GM10248 (cell line): Measurements from ENCODE around the gene ZNF613.
"Not testable (repeated sequence)": the region's sequence is repeated elsewhere in the genome, so short reads cannot be mapped to it uniquely, and the experiment has no call there.

ENCODE experiments used
- CTCF ChIA-PET: fragments of 300-600 bp; sonication (Branson Sonifier 250); formaldehyde crosslinking; extraction: SDS; loops from one replicate; lab custom pipeline; 2021; ENCODE audit warnings: antibody characterized with exemption; lab: Yijun Ruan, JAX
- POLR2A ChIA-PET: fragments of 350-650 bp; sonication (Branson Sonifier 250); formaldehyde crosslinking; extraction: SDS; loops from one replicate; lab custom pipeline; 2020; ENCODE audit warnings: antibody characterized with exemption; lab: Yijun Ruan, JAX
- DNase-seq: peaks from one replicate; pipeline ENCODE4 v3.0.0; 2012; ENCODE audit errors: extremely low spot score
- TF ChIP-seq, protein P1 (sequence below): IDR thresholded peaks from 2 replicates; pipeline ENCODE4 v1.5.1; 2012; ENCODE audit warnings: mild to moderate bottlenecking, low read depth; ENCODE audit errors: extremely low read depth, missing control alignments, control extremely low read depth

The ZNF613 gene

DNA sequence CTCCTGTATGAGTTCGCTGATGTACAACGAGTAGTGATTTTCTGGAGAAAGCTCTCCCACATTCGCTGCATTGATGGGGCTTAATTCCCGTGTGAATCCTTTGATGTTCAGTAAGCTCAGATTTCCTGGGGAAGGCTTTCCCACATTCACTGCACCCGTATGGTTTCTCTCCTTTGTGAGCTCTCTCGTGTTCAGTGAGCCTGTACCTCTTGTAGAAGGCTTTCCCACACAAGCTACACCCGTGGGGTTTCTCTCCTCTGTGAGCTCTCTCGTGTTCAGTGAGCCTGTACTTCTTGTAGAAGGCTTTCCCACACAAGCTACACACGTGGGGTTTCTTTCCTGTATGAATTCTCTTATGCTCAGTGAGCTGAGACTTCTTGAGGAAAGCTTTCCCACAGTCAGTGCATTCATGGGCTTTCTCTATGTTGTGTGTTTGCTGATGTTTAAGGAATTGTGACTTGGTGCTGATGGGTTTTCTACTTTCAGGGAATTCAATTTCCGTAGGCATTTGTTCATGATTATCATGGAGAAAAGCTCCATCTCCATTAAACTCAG lies 36.0 kb upstream of the ZNF613 start:
- POLR2A ChIA-PET = interaction anchor here (0.6 kb wide), 1 partner anchor 220 kb away, joined by 3 read pairs; no protein-coding TSS in a partner anchor
- CTCF ChIA-PET = interaction anchor here (1.1 kb wide), 1 partner anchor 10 kb away, joined by 3 read pairs; no protein-coding TSS in a partner anchor
- TF ChIP-seq, protein P1, sequence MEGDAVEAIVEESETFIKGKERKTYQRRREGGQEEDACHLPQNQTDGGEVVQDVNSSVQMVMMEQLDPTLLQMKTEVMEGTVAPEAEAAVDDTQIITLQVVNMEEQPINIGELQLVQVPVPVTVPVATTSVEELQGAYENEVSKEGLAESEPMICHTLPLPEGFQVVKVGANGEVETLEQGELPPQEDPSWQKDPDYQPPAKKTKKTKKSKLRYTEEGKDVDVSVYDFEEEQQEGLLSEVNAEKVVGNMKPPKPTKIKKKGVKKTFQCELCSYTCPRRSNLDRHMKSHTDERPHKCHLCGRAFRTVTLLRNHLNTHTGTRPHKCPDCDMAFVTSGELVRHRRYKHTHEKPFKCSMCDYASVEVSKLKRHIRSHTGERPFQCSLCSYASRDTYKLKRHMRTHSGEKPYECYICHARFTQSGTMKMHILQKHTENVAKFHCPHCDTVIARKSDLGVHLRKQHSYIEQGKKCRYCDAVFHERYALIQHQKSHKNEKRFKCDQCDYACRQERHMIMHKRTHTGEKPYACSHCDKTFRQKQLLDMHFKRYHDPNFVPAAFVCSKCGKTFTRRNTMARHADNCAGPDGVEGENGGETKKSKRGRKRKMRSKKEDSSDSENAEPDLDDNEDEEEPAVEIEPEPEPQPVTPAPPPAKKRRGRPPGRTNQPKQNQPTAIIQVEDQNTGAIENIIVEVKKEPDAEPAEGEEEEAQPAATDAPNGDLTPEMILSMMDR = no peak
- DNase-seq = no peak

- POLR2A ChIA-PET = no interaction called here
- DNase-seq = no peak
- TF ChIP-seq, protein P1 = no peak
- CTCF ChIA-PET = interaction anchor here (1.1 kb wide), 1 partner anchor 11 kb away, joined by 3 read pairs; no protein-coding TSS in a partner anchor
Observed at GRCh38 chr19:51901860-51902259, 25.4 kb upstream of the ZNF613 start.

DNA sequence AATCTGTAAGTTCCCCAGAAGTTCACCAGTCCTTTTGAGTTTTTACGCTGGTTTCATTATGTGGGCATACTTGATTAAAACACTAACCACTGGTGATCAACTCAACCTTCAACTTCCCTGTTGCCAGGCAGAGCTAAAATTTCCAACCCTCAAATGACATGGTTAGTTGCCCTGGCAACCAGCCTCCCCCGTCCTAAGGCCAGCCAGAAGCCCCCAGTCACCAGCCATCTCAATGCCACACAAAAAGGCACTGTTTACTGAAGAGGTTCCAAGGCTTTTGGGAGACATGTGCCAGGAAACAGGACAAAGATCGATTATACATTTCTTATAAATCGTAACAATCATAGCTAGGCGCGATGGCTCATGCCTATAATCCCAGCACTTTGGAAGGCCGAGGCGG lies 24.1 kb upstream of the ZNF613 start:
- TF ChIP-seq, protein P1 = no peak
- CTCF ChIA-PET = no interaction called here
- no peak for DNase-seq
- POLR2A ChIA-PET = no interaction called here

DNA sequence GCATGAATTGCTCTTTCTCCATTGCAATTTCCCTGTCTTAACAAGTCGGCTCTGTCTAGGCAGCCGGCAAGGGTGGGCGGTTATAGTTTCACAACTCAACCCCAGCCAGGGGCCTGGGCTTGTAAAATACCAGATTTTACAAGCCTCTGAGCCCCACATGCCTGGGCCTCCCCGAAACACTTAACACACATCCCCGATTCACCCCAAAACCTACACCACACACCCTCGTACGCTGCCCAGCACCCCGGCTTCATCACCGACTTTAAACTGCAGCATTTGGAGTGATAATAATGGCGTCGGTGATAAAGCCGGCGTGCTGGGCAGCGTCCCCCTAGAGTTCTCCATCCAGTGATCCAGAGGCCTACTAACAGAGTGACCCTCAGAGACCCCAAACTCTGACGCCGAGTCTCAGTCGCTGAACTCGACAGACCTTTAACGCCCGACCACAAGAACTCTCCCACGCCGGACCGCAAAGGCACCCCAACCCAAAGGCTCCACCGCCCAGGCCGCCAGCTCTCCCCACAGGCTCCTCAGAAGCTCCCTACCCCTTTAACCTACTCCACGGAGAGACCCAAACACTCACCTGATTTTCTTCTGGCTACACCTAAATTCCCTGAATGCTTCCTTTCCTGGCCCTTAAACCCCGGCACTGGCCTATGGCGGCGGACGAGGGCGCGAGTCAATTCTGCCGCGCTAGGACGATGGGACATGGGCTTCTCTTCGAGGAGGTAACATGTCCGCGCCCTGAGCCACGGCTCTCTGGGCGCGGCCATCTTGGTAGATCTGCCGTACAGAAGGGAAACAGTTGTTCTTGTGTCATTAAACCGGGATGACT lies 22.7 kb upstream of the ZNF613 start, which contains the start of gene ZNF649:
TSS of gene ZNF649 (minus strand) at position 687 of the 835 bp plus-strand sequence. CDS start 4,910 bp downstream, outside the sequence.
- POLR2A ChIA-PET = no interaction called here
- DNase-seq = peak; percentile 87
- CTCF ChIA-PET = no interaction called here
- TF ChIP-seq, protein P1 = no peak

DNA sequence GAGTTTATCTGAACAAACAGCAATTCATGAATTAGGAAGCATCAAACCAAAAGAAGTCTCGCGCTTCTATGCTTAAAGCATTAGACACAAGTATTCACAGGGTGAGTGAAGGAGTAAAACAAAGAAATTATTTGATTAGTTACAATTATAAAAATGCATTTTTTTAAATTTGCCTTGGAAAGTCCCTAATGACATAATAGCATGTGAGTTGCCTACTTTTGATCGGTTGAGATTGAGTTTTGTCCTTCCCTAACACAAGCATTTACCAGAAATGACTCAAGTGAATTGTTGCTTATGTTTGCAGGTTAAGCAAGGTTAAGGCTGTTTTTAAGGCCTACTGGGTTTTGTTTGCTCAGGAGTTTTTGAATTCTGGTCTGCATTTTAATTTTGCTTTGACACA lies 22.1 kb upstream of the ZNF613 start:
- ChIA-PET POLR2A (no interaction called here), CTCF (no interaction called here)
- TF ChIP-seq, protein P1 = no peak
- DNase-seq = no peak

DNA sequence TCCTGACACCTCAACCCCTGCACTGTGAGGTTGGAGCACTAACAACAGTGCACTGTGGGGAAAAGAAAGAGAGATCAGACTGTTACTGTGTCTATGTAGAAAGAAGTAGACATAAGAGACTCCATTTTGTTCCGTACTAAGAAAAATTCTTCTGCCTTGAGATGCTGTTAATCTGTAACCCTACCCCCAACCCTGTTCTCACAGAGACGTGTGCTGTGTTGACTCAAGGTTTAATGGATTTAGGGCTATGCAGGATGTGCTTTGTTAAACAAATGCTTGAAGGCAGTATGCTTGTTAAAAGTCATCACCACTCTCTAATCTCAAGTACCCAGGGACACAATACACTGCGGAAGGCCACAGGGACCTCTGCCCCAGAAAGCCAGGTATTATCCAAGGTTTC lies 21.6 kb upstream of the ZNF613 start:
- CTCF ChIA-PET, DNase-seq, POLR2A ChIA-PET: not testable (repeated sequence)

DNA sequence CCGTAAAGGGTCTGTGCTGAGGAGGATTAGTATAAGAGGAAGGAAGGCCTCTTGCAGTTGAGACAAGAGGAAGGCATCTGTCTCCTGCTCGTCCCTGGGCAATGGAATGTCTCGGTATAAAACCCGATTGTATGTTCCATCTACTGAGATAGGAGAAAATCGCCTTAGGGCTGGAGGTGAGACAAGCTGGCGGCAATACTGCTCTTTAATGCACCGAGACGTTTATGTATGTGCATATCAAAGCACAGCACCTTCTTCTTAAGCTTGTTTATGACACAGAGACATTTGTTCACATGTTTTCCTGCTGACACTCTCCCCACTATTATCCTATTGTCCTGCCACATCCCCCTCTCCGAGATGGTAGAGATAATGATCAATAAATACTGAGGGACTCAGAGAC lies 21.2 kb upstream of the ZNF613 start:
- DNase-seq, CTCF ChIA-PET, POLR2A ChIA-PET: not testable (repeated sequence)

DNA sequence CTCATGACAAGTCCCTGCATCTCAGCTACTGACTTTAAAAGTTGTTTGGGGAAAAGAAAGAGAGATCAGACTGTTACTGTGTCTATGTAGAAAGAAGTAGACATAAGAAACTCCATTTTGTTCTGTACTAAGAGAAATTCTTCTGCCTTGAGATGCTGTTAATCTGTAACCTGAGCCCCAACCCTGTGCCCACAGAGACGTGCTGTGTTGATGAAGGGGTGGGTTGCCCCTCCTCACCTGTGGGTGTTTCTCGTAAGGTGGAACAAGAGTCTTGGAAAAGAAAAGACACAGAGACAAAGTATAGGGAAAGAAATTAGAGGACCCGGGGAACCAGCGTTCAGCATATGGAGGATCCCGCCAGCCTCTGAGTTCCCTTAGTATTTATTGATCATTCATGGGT lies 19.3 kb upstream of the ZNF613 start:
- POLR2A ChIA-PET, CTCF ChIA-PET, DNase-seq: not testable (repeated sequence)
